A673 (cell line): Measurements from ENCODE around the gene USP15.

ENCODE experiments used
- CTCF ChIP-seq: fragments of 300-800, 200-600 bp; sonication (generic); conservative IDR thresholded peaks from 2 replicates; pipeline ENCODE4 v1.5.1; 2017; ENCODE audit warnings: low read depth, mild to moderate bottlenecking, antibody characterized with exemption, low read length, moderate library complexity, mixed read lengths
- EZH2 ChIP-seq: fragments of 200-600 bp; sonication (generic); IDR thresholded peaks from 2 replicates; pipeline ENCODE4 v1.6.1; 2017; ENCODE audit warnings: borderline replicate concordance, low read depth, mild to moderate bottlenecking, mixed read lengths, antibody characterized with exemption, low read length; ENCODE audit not compliant: poor library complexity, severe bottlenecking

DNA sequence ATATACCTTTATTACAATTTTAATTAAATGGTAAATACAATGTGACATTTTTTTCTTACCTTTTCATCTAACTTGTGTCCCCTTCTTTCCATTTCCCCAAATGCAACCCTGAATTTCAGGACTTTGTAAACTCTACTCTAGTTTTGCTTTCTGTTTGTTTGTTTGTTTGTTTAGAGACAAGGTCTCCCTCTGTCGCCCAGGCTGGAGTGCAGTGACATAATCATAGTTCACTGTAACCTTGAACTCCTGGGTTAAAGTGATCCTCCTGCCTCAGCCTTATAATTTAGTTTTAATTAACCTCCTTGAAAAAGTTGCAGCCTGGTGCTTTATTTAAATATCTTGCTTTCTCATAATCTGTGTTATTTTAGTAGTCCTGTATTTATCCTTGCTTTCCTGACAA is 147.4 kb downstream of the USP15 start:
- TF ChIP-seq CTCF (no peak), EZH2 (no peak)
